HUES48 (cell line): ENCODE measurements around the gene DUSP28.

ENCODE experiments used
- H3K27ac ChIP-seq: one replicate; pipeline ENCODE4 v1.7.0; 2013; ENCODE audit warnings: low read depth, low read length, inconsistent platforms
- H3K27me3 ChIP-seq: 2 replicates; pipeline ENCODE4 v1.6.1; 2013; ENCODE audit warnings: mild to moderate bottlenecking, low read length; ENCODE audit not compliant: control insufficient read depth, insufficient read depth
- H3K36me3 ChIP-seq: 2 replicates; pipeline ENCODE4 v1.6.1; 2013; ENCODE audit warnings: low read length; ENCODE audit not compliant: control insufficient read depth, insufficient read depth
- H3K4me1 ChIP-seq: 2 replicates; pipeline ENCODE4 v1.6.1; 2013; ENCODE audit warnings: mild to moderate bottlenecking, low read length; ENCODE audit not compliant: control insufficient read depth, insufficient read depth
- H3K4me3 ChIP-seq: 2 replicates; pipeline ENCODE4 v1.5.1; 2013; ENCODE audit warnings: mild to moderate bottlenecking, low read depth, low read length
- H3K9ac ChIP-seq: 2 replicates; pipeline ENCODE4 v1.6.1; 2013; ENCODE audit warnings: mild to moderate bottlenecking, low read depth, low read length, moderate library complexity
- H3K9me3 ChIP-seq: 2 replicates; pipeline ENCODE4 v1.6.1; 2013; ENCODE audit warnings: low read length; ENCODE audit not compliant: control insufficient read depth, insufficient read depth

DUSP28 gene

DNA sequence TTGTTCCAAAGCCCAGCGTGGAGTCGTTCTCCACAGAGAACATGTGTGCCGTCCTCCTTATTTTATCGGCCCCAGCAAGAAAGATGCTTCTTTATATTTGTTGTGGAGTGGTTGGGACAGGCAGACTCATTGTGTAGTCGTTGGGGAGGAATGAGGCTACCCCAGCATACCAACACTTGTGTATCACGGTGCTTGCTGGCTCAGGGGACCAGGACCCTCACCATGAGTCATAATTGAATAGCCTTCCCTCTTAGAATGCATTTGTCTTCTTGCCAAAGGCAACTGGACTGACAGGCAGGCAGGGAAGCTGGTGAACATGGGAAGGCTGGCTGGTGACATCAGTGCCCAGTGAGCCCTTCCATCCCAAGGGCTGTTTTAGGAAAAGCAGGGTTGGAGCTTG is 31.1 kb downstream of the DUSP28 start:
- H3K9ac ChIP-seq: no peak overlapping the region
- 0 out of 2 replicates have a peak, but pooled peaks cover 5% of the 10 kb centered on the region for H3K4me1 ChIP-seq
- H3K9me3 ChIP-seq: no peaks in the 10 kb centered on the region
- H3K36me3 ChIP-seq: peaks cover 32% of the 10 kb centered on the region
- H3K27ac ChIP-seq: no peak overlapping the region
- H3K4me3 ChIP-seq: no peak overlapping the region
- no peaks in the 10 kb centered on the region for H3K27me3 ChIP-seq

GRCh38 chr2:240591784-240592183 is 31.6 kb downstream of the DUSP28 start:
- Histone ChIP-seq H3K27ac (no peak overlapping the region), H3K36me3 (peaks cover 35% of the 10 kb centered on the region), H3K27me3 (no peaks in the 10 kb centered on the region), H3K9me3 (no peaks in the 10 kb centered on the region), H3K4me1 (0 out of 2 replicates have a peak, but pooled peaks cover 5% of the 10 kb centered on the region), H3K4me3 (no peak overlapping the region), H3K9ac (no peak overlapping the region)

GRCh38 chr2:240593026-240593702 is 33.0 kb downstream of the DUSP28 start:
- no peaks in the 10 kb centered on the region for H3K27me3 ChIP-seq
- H3K27ac ChIP-seq: no peak overlapping the region
- no peak overlapping the region for H3K4me3 ChIP-seq
- H3K4me1 ChIP-seq: no peaks in the 10 kb centered on the region
- H3K36me3 ChIP-seq: peaks cover 42% of the 10 kb centered on the region
- no peak overlapping the region for H3K9ac ChIP-seq
- H3K9me3 ChIP-seq: no peaks in the 10 kb centered on the region

DNA sequence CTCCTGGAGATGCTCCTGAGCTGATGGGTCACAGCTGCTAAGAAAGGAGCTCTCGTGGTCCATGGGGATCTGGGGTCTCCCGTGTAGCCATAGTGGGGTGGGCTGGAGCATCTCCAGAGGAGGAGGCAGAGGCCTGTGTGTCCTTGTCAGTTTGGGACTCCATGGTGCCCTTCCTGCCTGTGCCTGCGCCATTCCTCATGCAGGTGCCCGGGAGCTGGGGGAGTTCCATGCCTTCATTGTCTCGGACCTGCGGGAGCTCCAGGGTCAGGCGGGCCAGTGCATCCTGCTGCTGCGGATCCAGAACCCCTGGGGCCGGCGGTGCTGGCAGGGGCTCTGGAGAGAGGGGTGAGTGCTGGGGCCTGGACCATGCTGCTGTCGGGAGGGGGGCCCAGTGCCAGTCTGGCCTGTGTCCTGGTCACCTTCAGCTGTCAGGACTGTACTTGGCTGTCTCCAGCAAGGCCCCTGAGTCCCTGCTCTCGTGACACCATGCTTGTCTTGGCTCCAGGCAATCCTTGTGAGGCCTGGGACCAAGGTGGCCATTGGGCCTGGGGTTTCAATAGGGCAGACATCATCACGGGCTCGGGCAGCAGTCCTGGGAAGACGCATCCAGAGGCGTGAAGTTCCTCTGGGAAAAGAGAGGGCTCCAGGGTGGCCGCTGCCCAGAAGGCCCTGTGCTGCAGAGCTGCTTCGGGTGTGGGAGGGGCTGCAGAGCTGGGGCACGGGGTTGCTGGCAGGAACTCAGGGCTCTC is 33.7 kb downstream of the DUSP28 start:
- Histone ChIP-seq H3K9ac (no peak overlapping the region), H3K27ac (no peak overlapping the region), H3K4me1 (no peaks in the 10 kb centered on the region), H3K4me3 (no peak overlapping the region), H3K9me3 (no peaks in the 10 kb centered on the region), H3K27me3 (no peaks in the 10 kb centered on the region), H3K36me3 (peaks cover 48% of the 10 kb centered on the region)

DNA sequence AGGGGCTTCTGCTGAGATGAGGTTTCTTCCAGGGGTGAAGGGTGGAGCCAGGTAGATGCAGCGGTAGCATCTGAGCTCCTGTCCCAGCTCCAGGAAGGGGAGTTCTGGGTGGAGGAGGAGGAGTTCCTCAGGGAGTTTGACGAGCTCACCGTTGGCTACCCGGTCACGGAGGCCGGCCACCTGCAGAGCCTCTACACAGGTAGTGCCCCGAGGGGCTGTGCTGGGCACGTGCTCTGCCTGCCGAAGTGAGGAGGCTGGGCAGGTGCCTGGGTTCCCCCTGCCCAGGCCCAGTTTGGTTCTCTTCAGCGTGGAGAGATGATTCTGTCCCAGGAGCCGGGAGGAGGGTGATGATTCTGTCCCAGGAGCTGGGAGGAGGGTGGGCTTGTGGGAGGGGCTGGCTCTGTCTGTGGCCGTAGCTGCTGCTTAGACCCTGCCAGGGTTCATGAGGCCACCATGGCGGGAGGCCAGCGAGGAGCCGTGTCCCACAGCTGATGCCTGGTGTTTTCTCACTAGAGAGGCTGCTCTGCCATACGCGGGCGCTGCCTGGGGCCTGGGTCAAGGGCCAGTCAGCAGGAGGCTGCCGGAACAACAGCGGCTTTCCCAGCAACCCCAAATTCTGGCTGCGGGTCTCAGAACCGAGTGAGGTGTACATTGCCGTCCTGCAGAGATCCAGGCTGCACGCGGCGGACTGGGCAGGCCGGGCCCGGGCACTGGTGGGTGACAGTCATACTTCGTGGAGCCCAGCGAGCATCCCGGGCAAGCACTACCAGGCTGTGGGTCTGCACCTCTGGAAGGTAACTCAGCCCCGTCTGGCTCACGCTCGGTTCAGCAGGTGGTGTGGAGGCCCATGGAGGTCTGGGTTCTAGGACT is 34.6 kb downstream of the DUSP28 start:
- H3K9me3 ChIP-seq: no peaks in the 10 kb centered on the region
- H3K4me1 ChIP-seq: no peaks in the 10 kb centered on the region
- H3K27ac ChIP-seq: no peak overlapping the region
- no peaks in the 10 kb centered on the region for H3K27me3 ChIP-seq
- peaks cover 52% of the 10 kb centered on the region for H3K36me3 ChIP-seq
- no peak overlapping the region for H3K4me3 ChIP-seq
- no peak overlapping the region for H3K9ac ChIP-seq

GRCh38 chr2:240595381-240596079 is 35.4 kb downstream of the DUSP28 start:
- Histone ChIP-seq H3K4me1 (no peaks in the 10 kb centered on the region), H3K27me3 (no peaks in the 10 kb centered on the region), H3K9ac (no peak overlapping the region), H3K9me3 (no peaks in the 10 kb centered on the region), H3K4me3 (no peak overlapping the region), H3K36me3 (peaks cover 49% of the 10 kb centered on the region), H3K27ac (no peak overlapping the region)

DNA sequence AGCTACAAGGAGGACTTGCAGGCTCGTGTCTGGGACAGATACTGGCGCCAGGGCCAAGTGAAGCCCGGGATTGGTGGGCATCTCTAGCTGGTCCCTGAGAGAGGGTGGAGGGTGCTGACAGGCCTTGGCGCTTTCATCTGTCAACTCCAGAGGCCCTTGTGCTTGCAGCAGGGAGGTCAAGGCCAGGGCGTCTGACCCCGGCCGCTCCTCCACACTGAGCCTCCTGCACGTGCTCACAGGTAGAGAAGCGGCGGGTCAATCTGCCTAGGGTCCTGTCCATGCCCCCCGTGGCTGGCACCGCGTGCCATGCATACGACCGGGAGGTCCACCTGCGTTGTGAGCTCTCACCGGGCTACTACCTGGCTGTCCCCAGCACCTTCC is 35.9 kb downstream of the DUSP28 start:
- Histone ChIP-seq H3K9ac (no peak overlapping the region), H3K27me3 (no peaks in the 10 kb centered on the region), H3K9me3 (no peaks in the 10 kb centered on the region)

DNA sequence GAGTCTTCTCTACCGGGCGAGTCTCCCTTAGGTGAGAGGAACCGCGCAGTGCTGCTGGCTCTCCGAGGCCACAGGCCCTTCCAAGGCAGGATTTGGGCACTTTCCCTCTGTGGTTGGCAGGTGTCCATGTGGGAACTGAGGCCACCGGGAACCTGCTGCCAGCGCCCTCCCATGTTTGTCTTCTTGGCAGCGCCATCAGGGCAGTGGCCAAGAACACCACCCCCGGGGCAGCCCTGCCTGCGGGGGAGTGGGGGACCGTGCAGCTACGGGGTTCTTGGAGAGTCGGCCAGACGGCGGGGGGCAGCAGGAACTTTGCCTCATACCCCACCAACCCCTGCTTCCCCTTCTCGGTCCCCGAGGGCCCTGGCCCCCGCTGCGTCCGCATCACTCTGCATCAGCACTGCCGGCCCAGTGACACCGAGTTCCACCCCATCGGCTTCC is 36.4 kb downstream of the DUSP28 start:
- no peak overlapping the region for H3K27ac ChIP-seq

More for the DNA sequence above, 35.9 kb downstream of the DUSP28 start:
- H3K4me1 ChIP-seq: no peaks in the 10 kb centered on the region
- H3K27ac ChIP-seq: no peak overlapping the region
- H3K4me3 ChIP-seq: no peak overlapping the region
- H3K36me3 ChIP-seq: peaks cover 44% of the 10 kb centered on the region

GRCh38 chr2:240597054-240597418 is 36.9 kb downstream of the DUSP28 start:
- Histone ChIP-seq H3K27me3 (no peaks in the 10 kb centered on the region), H3K9ac (no peak overlapping the region), H3K4me3 (no peak overlapping the region), H3K9me3 (no peaks in the 10 kb centered on the region), H3K27ac (no peak overlapping the region), H3K36me3 (peaks cover 37% of the 10 kb centered on the region), H3K4me1 (no peaks in the 10 kb centered on the region)

More for the DNA sequence above, 36.4 kb downstream of the DUSP28 start:
- no peaks in the 10 kb centered on the region for H3K4me1 ChIP-seq
- H3K9me3 ChIP-seq: no peaks in the 10 kb centered on the region
- H3K9ac ChIP-seq: no peak overlapping the region
- no peaks in the 10 kb centered on the region for H3K27me3 ChIP-seq
- no peak overlapping the region for H3K4me3 ChIP-seq
- H3K36me3 ChIP-seq: peaks cover 39% of the 10 kb centered on the region

DNA sequence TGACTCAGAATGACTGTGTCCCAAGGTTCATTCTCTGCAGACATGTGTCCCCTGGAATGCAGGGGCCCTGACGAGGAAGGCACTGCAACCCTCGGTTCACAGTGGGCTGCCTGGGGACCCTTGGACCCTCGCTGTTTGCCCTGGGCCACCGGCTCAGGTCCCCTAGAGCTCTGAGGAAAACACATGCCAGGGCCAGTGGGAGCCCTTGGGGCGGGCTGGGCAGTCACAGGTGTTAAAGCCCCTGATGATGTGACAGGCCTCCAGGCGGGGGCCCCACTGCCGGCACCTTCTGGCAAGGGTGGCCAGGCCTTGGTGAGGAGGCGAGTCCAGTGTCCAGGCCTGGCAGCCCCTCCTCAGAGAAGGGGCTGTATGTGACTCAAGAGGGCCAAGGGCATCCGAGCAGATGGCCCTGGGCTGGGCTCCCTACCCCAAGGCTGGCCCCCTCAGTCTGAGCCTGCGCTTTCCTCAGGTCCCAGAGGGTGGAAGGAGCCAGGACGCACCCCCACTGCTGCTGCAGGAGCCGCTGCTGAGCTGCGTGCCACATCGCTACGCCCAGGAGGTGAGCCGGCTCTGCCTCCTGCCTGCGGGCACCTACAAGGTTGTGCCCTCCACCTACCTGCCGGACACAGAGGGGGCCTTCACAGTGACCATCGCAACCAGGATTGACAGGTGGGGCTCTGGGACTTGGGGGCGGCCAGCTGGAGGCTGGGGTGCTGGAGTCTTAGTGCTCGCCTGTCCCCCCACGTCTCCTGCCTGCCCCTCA is 37.4 kb downstream of the DUSP28 start:
- H3K4me3 ChIP-seq: no peak overlapping the region
- H3K36me3 ChIP-seq: peaks cover 34% of the 10 kb centered on the region
- no peaks in the 10 kb centered on the region for H3K4me1 ChIP-seq
- no peaks in the 10 kb centered on the region for H3K9me3 ChIP-seq
- H3K27ac ChIP-seq: no peak overlapping the region
- H3K27me3 ChIP-seq: no peaks in the 10 kb centered on the region
- no peak overlapping the region for H3K9ac ChIP-seq
